Measurements from ENCODE around the gene ACADSB. TPM values are rescaled to one million over a fixed set of nuclear protein-coding genes. Genes with fewer than 3 reads are reported as not detected.
A peak's percentile ranks its signal among the peaks of the same experiment; 100 is the strongest.

Gene ACADSB
- polyA plus RNA-seq, 3 donors = 25.3 to 26.5 (median 25.9) TPM

GRCh38 chr10:123038782-123039631, 30.2 kb downstream of the ACADSB start:
- no peak for DNase-seq (ENCODE audit: low read depth in 3 of 3, low spot score in 2 of 3)

- no peak for DNase-seq (ENCODE audit: low read depth in 3 of 3, low spot score in 2 of 3)
Observed at GRCh38 chr10:123039632-123039930, 30.8 kb downstream of the ACADSB start.

- DNase-seq (ENCODE audit: low read depth in 3 of 3, low spot score in 2 of 3) = no peak
Observed at GRCh38 chr10:123042708-123043408, 34.1 kb downstream of the ACADSB start.

GRCh38 chr10:123043409-123043925, 34.7 kb downstream of the ACADSB start:
- DNase-seq (ENCODE audit: low read depth in 3 of 3, low spot score in 2 of 3) = peak; percentile 23 to 52 (median 32)

- no peak for DNase-seq (ENCODE audit: low read depth in 3 of 3, low spot score in 2 of 3)
Observed at GRCh38 chr10:123044391-123044790, 35.6 kb downstream of the ACADSB start.

GRCh38 chr10:123045961-123046731, 37.3 kb downstream of the ACADSB start:
- no peak for DNase-seq (ENCODE audit: low read depth in 3 of 3, low spot score in 2 of 3)

GRCh38 chr10:123057968-123058367, 49.2 kb downstream of the ACADSB start:
- no peak for DNase-seq (ENCODE audit: low read depth in 3 of 3, low spot score in 2 of 3)

- no peak for DNase-seq (ENCODE audit: low read depth in 3 of 3, low spot score in 2 of 3)
Observed at GRCh38 chr10:123061865-123062264, 53.1 kb downstream of the ACADSB start.

- DNase-seq (ENCODE audit: low read depth in 3 of 3, low spot score in 2 of 3) = no peak
Observed at GRCh38 chr10:123062726-123063125, 53.9 kb downstream of the ACADSB start.

GRCh38 chr10:123068087-123068853, 59.5 kb downstream of the ACADSB start:
- DNase-seq (ENCODE audit: low read depth in 3 of 3, low spot score in 2 of 3) = no peak

- DNase-seq (ENCODE audit: low read depth in 3 of 3, low spot score in 2 of 3) = no peak
Observed at GRCh38 chr10:123069246-123069986, 60.6 kb downstream of the ACADSB start.

DNA sequence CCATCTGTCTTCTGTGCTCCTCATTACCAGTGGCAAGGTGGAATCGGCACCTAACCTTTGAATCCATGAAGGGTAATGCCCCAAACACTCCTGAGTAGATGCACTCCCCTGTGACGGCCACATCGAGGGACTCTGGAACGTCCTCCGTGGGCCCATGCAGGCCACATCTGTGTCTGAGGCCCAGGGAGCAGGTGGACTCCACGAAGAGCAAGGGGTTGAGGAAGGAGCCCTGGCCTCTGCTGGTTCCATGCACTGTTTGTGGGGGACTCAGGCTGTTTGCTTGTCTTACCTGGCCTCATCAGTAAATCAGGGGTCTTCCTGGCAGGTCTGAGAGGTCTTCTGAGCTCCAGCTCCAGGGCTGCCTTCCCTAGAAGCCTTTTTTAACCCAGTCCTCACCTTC, 64.4 kb downstream of the ACADSB start:
- no peak for DNase-seq (ENCODE audit: low read depth in 3 of 3, low spot score in 2 of 3)

GRCh38 chr10:123074215-123074614, 65.4 kb downstream of the ACADSB start:
- DNase-seq (ENCODE audit: low read depth in 3 of 3, low spot score in 2 of 3) = no peak

- no peak for DNase-seq (ENCODE audit: low read depth in 3 of 3, low spot score in 2 of 3)
Observed at GRCh38 chr10:123081896-123082295, 73.1 kb downstream of the ACADSB start.

GRCh38 chr10:123083811-123084210, 75.0 kb downstream of the ACADSB start:
- no peak for DNase-seq (ENCODE audit: low read depth in 3 of 3, low spot score in 2 of 3)

- no peak for DNase-seq (ENCODE audit: low read depth in 3 of 3, low spot score in 2 of 3)
Observed at GRCh38 chr10:123086281-123086680, 77.5 kb downstream of the ACADSB start.

DNA sequence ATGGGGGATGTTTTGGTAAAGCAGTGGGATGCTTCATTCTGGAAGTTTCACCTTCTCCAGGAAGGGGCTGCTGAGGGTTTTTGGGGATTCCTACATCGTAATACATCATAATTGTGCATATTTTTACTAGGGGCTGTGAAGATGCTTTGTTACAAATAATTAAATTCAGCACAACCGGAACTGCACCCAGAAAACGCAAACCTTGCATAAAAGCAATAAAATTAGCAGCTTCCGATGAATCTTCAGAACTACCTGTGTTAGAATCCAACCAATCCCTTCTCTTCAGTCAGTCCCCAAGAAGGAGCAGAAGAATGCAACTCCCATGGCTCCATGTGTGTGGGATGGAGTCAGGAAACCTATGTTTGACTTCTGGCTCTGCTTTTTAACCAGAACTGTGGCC, 78.5 kb downstream of the ACADSB start:
- no peak for DNase-seq (ENCODE audit: low read depth in 3 of 3, low spot score in 2 of 3)

DNA sequence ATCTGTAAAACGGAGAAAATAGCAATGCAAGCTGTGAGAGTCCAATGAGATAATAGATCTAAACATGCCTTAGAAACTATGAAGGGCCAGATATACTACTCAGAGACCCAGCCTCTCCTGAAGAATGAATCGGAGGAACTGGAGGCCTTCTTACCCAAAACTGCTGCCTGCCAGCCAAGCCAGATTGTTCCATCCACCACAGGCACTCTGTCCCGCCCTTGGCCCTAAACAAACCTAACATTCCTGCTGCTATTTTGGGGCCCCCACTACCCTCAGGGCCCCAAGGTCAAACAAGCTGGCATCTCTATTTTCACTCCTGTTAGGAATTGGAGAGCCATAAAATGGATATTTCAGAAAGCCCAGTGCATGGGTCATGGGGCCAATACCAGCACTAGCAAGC, 79.0 kb downstream of the ACADSB start:
- DNase-seq (ENCODE audit: low read depth in 3 of 3, low spot score in 2 of 3) = no peak

DNA sequence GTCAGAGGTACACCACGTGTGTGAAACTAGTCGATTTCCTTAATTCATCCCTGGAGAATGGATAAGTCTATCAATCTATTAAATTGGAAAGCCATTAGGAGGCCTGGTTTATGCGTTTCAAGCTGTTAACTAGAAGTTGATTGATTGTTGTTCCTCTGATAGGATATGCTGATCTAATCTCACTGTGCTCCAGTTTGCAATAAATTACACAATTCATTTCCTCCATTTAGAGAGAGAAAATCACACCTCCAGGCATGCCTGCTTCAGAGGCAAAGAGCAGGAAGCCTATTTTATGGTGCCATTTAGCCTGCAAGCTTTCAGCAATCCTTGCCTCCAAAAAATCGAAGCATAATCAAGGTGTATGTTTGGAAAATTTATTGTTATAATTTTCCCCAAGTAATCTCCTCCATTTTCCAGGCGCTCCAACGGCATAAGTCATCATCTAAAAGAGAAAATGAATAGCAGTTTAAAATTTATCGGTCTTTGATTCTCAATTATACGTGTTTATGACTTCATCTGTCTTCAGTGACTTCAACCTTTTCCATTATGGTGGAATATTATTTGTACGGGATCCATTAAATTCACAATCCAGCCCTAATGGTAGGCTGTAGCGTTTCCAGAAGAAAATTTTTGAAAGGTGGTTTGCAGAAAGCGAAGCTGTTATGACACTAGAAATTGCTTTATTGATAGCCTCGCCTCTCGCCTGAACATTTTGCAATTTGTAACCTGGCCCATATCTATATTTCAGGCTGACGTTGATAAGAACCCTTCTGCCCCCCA, 84.0 kb downstream of the ACADSB start:
- DNase-seq (ENCODE audit: low read depth in 3 of 3, low spot score in 2 of 3) = no peak
